H9 (cell line): Measurements from ENCODE around the gene AFF4. TPM values are rescaled to one million over a fixed set of nuclear protein-coding genes. Genes with fewer than 3 reads are reported as not detected.

Experiments used
- DNase-seq: peaks from one replicate; pipeline ENCODE4 v3.0.0-alpha.2; 2017
- H2AFZ ChIP-seq: one replicate; pipeline ENCODE4 v1.6.1; 2013; ENCODE audit warnings: mild to moderate bottlenecking, low read length, control low read depth, moderate library complexity
- H2AK5ac ChIP-seq: 2 replicates; pipeline ENCODE4 v1.6.1; 2013; ENCODE audit warnings: low read length, control low read depth, mixed read lengths; ENCODE audit not compliant: insufficient read length
- H2BK120ac ChIP-seq: one replicate; pipeline ENCODE4 v1.6.1; 2013; ENCODE audit warnings: low read depth, mild to moderate bottlenecking, low read length, control low read depth, inconsistent platforms; ENCODE audit not compliant: poor library complexity, severe bottlenecking
- H2BK12ac ChIP-seq: 2 replicates; pipeline ENCODE4 v1.6.1; 2013; ENCODE audit warnings: low read length, control low read depth, mixed read lengths, low read depth; ENCODE audit not compliant: insufficient read length
- H2BK15ac ChIP-seq: 2 replicates; pipeline ENCODE4 v1.6.1; 2013; ENCODE audit warnings: low read depth, low read length, control low read depth
- H2BK20ac ChIP-seq: one replicate; pipeline ENCODE4 v1.6.1; 2013; ENCODE audit warnings: low read depth, mild to moderate bottlenecking, low read length, control low read depth, inconsistent platforms; ENCODE audit not compliant: poor library complexity, severe bottlenecking
- H2BK5ac ChIP-seq: 2 replicates; pipeline ENCODE4 v1.6.1; 2013; ENCODE audit warnings: low read length, control low read depth, mixed read lengths; ENCODE audit not compliant: insufficient read length
- H3K14ac ChIP-seq: 2 replicates; pipeline ENCODE4 v1.6.1; 2013; ENCODE audit warnings: low read length, control low read depth; ENCODE audit not compliant: insufficient read depth
- H3K18ac ChIP-seq: 2 replicates; pipeline ENCODE4 v1.6.1; 2013; ENCODE audit warnings: low read depth, mild to moderate bottlenecking, mixed read lengths, low read length, control low read depth; ENCODE audit not compliant: insufficient read length
- H3K23ac ChIP-seq: 2 replicates; pipeline ENCODE4 v1.6.1; 2013; ENCODE audit warnings: low read length, control low read depth, mixed read lengths, low read depth; ENCODE audit not compliant: insufficient read length
- H3K23me2 ChIP-seq: 2 replicates; pipeline ENCODE4 v1.6.1; 2013; ENCODE audit warnings: low read depth, mild to moderate bottlenecking, mixed read lengths, low read length, control low read depth; ENCODE audit not compliant: insufficient read length, poor library complexity, severe bottlenecking
- H3K27ac ChIP-seq: 2 replicates; pipeline ENCODE4 v1.5.1; 2013; ENCODE audit warnings: low read length, control low read depth, mixed read lengths, low read depth; ENCODE audit not compliant: insufficient read length
- H3K27me3 ChIP-seq: 2 replicates; pipeline ENCODE4 v1.6.1; 2013; ENCODE audit warnings: low read length, control low read depth, inconsistent platforms; ENCODE audit not compliant: insufficient read depth
- H3K4ac ChIP-seq: 2 replicates; pipeline ENCODE4 v1.6.1; 2013; ENCODE audit warnings: low read depth, mild to moderate bottlenecking, control low read depth, inconsistent platforms, low read length, moderate library complexity
- H3K4me1 ChIP-seq: 2 replicates; pipeline ENCODE4 v1.6.1; 2013; ENCODE audit warnings: low read length, control low read depth, inconsistent platforms; ENCODE audit not compliant: insufficient read depth
- H3K4me2 ChIP-seq: 2 replicates; pipeline ENCODE4 v1.6.1; 2013; ENCODE audit warnings: low read length, control low read depth, mixed read lengths; ENCODE audit not compliant: insufficient read length, insufficient read depth
- H3K56ac ChIP-seq: 2 replicates; pipeline ENCODE4 v1.6.1; 2013; ENCODE audit warnings: low read depth, mild to moderate bottlenecking, mixed read lengths, low read length, control low read depth; ENCODE audit not compliant: insufficient read length
- H3K79me1 ChIP-seq: 2 replicates; pipeline ENCODE4 v1.6.1; 2013; ENCODE audit warnings: low read depth, mild to moderate bottlenecking, moderate library complexity, low read length, control low read depth, inconsistent platforms; ENCODE audit not compliant: insufficient read depth, poor library complexity, severe bottlenecking
- H3K79me2 ChIP-seq: 2 replicates; pipeline ENCODE4 v1.6.1; 2013; ENCODE audit warnings: low read length, control low read depth, inconsistent platforms; ENCODE audit not compliant: insufficient read depth
- H3K9ac ChIP-seq: 2 replicates; pipeline ENCODE4 v1.6.1; 2013; ENCODE audit warnings: low read length, control low read depth, mixed read lengths; ENCODE audit not compliant: insufficient read length; ENCODE audit errors: extremely low read depth
- H3K9me3 ChIP-seq: one replicate; pipeline ENCODE4 v1.6.1; 2013; ENCODE audit warnings: low read depth, low read length, inconsistent platforms; ENCODE audit not compliant: control insufficient read depth
- H3T11ph ChIP-seq: one replicate; pipeline ENCODE4 v1.6.1; 2013; ENCODE audit warnings: mild to moderate bottlenecking, low read length, control low read depth, inconsistent platforms
- H4K20me1 ChIP-seq: one replicate; pipeline ENCODE4 v1.6.1; 2013; ENCODE audit not compliant: control insufficient read depth, insufficient read length, insufficient read depth
- H4K5ac ChIP-seq: 2 replicates; pipeline ENCODE4 v1.6.1; 2013; ENCODE audit warnings: low read depth, mild to moderate bottlenecking, mixed read lengths, low read length, control low read depth; ENCODE audit not compliant: insufficient read length
- H4K8ac ChIP-seq: replicated peaks from 2 replicates; pipeline ENCODE4 v1.6.1; 2013; ENCODE audit warnings: low read length, control low read depth, mixed read lengths, low read depth; ENCODE audit not compliant: insufficient read length
- H4K91ac ChIP-seq: 2 replicates; pipeline ENCODE4 v1.6.1; 2013; ENCODE audit warnings: low read depth, mild to moderate bottlenecking, moderate library complexity, mixed read lengths, low read length, control low read depth; ENCODE audit not compliant: insufficient read length
- H3K27ac Mint-ChIP-seq, 3 experiments: 2 replicates in 2 of 3; 3 replicates in 1 of 3; pipeline ENCODE4 v1.8.0; 2020 to 2021; ENCODE audit warnings: mixed read lengths in 3 of 3, mild to moderate bottlenecking in 1 of 3, moderate library complexity in 1 of 3
- H3K27me3 Mint-ChIP-seq: 2 replicates; pipeline ENCODE4 v1.8.0; 2021; ENCODE audit warnings: low read depth, mild to moderate bottlenecking, moderate library complexity, mixed read lengths
- H3K36me3 Mint-ChIP-seq, 3 experiments: 2 replicates in 2 of 3; 3 replicates in 1 of 3; pipeline ENCODE4 v1.8.0; 2020 to 2021; ENCODE audit warnings: low read depth in 3 of 3, mixed read lengths in 3 of 3; ENCODE audit not compliant: insufficient read depth in 1 of 3
- H3K4me1 Mint-ChIP-seq, 2 experiments: 2 replicates each; pipeline ENCODE4 v1.8.0; 2020; ENCODE audit warnings: mixed read lengths in 2 of 2
- H3K4me3 Mint-ChIP-seq, 2 experiments: 2 replicates in 1 of 2; 3 replicates in 1 of 2; pipeline ENCODE4 v1.8.0; 2020 to 2021; ENCODE audit warnings: mild to moderate bottlenecking in 2 of 2, mixed read lengths in 2 of 2, moderate library complexity in 1 of 2
- H3K9me3 Mint-ChIP-seq, 2 experiments: 2 replicates in 1 of 2; 3 replicates in 1 of 2; pipeline ENCODE4 v1.8.0; 2020; ENCODE audit warnings: mild to moderate bottlenecking in 2 of 2, mixed read lengths in 2 of 2, moderate library complexity in 1 of 2
- WGBS: extraction: QIAGEN DNeasy Blood & Tissue Kit; methylation state at CpG from one replicate; pipeline ENCODE4 v1.1.7; 2013; ENCODE audit warnings: missing lambda C conversion rate, low lambda C conversion rate, mixed read lengths; ENCODE audit not compliant: insufficient read length; ENCODE audit errors: extremely low coverage; 5-methylcytosine and 5-hydroxymethylcytosine counted together
- total RNA-seq: library from RNA; stranded (reverse); gene quantifications from 2 replicates; pipeline ENCODE4 v1.2.1, GENCODE V29; 2021
- TF ChIP-seq, protein P1 (sequence below): fragments of 200-600 bp; sonication (generic); conservative IDR thresholded peaks from 3 replicates; pipeline ENCODE4 v1.8.0; 2021; ENCODE audit warnings: antibody characterized with exemption, mild to moderate bottlenecking

The AFF4 gene
- total RNA-seq, 1 experiment from 2014 or later, result 73.2 TPM

DNA sequence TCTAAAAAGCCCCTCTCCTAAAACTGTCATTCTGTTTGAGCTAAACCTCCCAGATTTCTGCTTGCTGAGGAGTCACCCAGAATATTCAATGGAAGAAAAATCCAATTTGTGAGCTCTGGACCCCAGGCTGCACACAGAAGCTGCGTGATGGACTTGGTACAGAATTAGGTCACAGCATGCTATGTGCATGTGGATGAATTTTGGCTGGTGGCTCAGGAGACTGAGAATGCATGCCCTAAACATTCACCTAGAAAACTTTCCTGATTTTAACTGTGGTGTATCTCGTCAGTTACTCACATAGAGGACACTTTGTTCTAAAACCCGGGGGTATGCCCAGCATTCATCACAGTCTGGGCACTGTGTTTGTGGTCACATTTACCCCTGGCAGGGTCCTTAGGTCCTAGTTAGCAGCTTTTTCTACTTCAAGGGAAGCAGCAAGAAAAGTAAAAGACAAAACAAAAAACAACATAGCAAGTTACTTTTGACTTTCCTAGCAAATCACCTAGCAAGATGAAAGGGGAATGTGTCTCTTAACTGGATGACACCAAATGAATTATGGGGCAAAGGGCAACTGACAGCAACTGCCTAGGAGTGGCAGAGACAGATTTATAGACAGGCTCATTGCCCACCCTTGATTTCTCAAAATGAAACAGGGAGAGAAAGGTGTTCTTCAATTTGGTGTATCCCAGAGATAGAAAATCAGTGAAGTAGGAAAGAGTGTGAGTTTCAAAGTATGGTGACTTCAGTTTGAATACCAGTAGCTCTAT, 124.7 kb downstream of the AFF4 start:
- H3K79me1 ChIP-seq, result no peaks in the 10 kb centered on the region
- no peaks in the 10 kb centered on the region for H3K79me2 ChIP-seq
- H3K23ac ChIP-seq, result no peak overlapping the region
- H3K27me3 ChIP-seq, result no peaks in the 10 kb centered on the region
- H4K91ac ChIP-seq, result no peak overlapping the region
- no peak overlapping the region for H3T11ph ChIP-seq
- H3K4me1 ChIP-seq, result no peaks in the 10 kb centered on the region
- no peak overlapping the region for H3K4me2 ChIP-seq
- TF ChIP-seq, protein P1, sequence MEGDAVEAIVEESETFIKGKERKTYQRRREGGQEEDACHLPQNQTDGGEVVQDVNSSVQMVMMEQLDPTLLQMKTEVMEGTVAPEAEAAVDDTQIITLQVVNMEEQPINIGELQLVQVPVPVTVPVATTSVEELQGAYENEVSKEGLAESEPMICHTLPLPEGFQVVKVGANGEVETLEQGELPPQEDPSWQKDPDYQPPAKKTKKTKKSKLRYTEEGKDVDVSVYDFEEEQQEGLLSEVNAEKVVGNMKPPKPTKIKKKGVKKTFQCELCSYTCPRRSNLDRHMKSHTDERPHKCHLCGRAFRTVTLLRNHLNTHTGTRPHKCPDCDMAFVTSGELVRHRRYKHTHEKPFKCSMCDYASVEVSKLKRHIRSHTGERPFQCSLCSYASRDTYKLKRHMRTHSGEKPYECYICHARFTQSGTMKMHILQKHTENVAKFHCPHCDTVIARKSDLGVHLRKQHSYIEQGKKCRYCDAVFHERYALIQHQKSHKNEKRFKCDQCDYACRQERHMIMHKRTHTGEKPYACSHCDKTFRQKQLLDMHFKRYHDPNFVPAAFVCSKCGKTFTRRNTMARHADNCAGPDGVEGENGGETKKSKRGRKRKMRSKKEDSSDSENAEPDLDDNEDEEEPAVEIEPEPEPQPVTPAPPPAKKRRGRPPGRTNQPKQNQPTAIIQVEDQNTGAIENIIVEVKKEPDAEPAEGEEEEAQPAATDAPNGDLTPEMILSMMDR, result no peak
- no peak overlapping the region for H3K14ac ChIP-seq
- H3K18ac ChIP-seq, result no peak overlapping the region
- H2BK5ac ChIP-seq, result no peak overlapping the region
- no peak for DNase-seq
- H4K8ac ChIP-seq, result no peak overlapping the region
- Mint-ChIP-seq H3K9me3 (no peaks in the 10 kb centered on the region), H3K36me3 (no peaks in the 10 kb centered on the region), H3K27me3 (peaks cover 3% of the 10 kb centered on the region), H3K4me3 (no peak overlapping the region), H3K27ac (peak overlapping the region in 1 of 3 experiments; percentile 41; a peak in 1 of 7 replicates), H3K4me1 (no peaks in the 10 kb centered on the region; a peak in 1 of 4 replicates)
- no peak overlapping the region for H2AK5ac ChIP-seq
- H2BK20ac ChIP-seq, result no peak overlapping the region
- no peak overlapping the region for H2AFZ ChIP-seq
- H4K5ac ChIP-seq, result no peak overlapping the region
- H3K9ac ChIP-seq, result no peak overlapping the region
- no peaks in the 10 kb centered on the region for H3K23me2 ChIP-seq
- no peaks in the 10 kb centered on the region for H3K9me3 ChIP-seq
- no peaks in the 10 kb centered on the region for H4K20me1 ChIP-seq
- H2BK15ac ChIP-seq, result no peak overlapping the region
- H3K56ac ChIP-seq, result no peak overlapping the region
- no peak overlapping the region for H2BK120ac ChIP-seq
- H3K4ac ChIP-seq, result no peak overlapping the region
- H3K27ac ChIP-seq, result no peak overlapping the region
- no CpG with 5 or more reads among the region's 3 CpGs for WGBS
- H2BK12ac ChIP-seq, result no peak overlapping the region
